ENCODE measurements around the gene UBA3. TPM values are rescaled to one million over a fixed set of nuclear protein-coding genes. Genes with fewer than 3 reads are reported as not detected.

The UBA3 gene
- total RNA-seq, 2 experiments from 2014 or later, result 64.1 to 74.3 TPM

GRCh38 chr3:69088063-69088462, 7.9 kb upstream of the UBA3 start:
- H3K27ac Mint-ChIP-seq, result peak overlapping the region; percentile 88
- H3K9me3 Mint-ChIP-seq, result no peaks in the 10 kb centered on the region
- H3K4me3 Mint-ChIP-seq, result peak overlapping the region; percentile 77
- no peaks in the 10 kb centered on the region for H3K27me3 Mint-ChIP-seq
- DNase-seq, result no peak
- peaks cover 41% of the 10 kb centered on the region for H3K36me3 Mint-ChIP-seq
- H3K4me1 Mint-ChIP-seq, result peaks cover 66% of the 10 kb centered on the region

DNA sequence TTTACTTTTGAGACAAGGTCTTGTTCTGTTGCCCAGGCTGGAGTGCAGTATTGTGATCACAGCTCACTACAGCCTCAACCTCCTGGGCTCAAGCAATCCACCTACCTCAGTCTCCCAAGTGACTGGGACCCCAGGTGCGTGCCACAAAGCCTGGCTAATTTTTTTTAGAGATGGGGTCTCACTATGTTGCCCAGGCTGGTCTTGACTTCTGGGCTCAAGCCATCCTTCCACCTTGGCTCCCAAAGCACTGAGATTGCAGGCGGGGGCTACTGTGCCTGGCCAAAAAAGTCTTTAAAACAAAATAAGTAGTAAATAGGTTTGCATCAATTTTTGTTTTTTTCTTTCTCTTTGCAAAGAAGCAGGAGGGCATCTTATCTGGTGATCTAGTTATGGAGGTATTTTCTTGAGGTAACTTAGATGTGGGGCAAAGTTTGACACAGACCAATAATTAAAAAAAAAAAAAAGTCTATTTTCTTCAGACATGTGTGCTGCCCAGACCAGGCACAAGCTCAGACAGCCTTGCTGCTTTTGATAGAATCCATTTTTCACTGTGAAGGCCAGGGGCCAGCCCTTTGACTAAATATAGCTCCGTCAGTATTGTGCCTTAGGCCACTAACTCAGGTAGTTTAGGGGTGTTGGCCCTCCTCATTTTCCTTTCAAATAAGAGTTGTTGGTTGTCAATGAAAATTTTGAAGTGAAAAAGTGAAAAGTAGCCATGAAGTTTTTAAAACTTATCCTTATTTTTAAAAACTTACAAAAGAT, 7.0 kb upstream of the UBA3 start:
- Mint-ChIP-seq H3K27ac (peak overlapping the region; percentile 78), H3K9me3 (no peaks in the 10 kb centered on the region), H3K36me3 (peaks cover 37% of the 10 kb centered on the region), H3K4me3 (peak overlapping the region; percentile 72), H3K27me3 (no peaks in the 10 kb centered on the region), H3K4me1 (peaks cover 68% of the 10 kb centered on the region)
- no peak for DNase-seq

GRCh38 chr3:69085833-69086722, 5.9 kb upstream of the UBA3 start:
- Mint-ChIP-seq H3K4me1 (peaks cover 70% of the 10 kb centered on the region), H3K36me3 (peaks cover 34% of the 10 kb centered on the region), H3K9me3 (no peaks in the 10 kb centered on the region), H3K27ac (peak overlapping the region; percentile 97), H3K27me3 (no peaks in the 10 kb centered on the region), H3K4me3 (peak overlapping the region; percentile 97)
- DNase-seq, result peak; percentile 81

DNA sequence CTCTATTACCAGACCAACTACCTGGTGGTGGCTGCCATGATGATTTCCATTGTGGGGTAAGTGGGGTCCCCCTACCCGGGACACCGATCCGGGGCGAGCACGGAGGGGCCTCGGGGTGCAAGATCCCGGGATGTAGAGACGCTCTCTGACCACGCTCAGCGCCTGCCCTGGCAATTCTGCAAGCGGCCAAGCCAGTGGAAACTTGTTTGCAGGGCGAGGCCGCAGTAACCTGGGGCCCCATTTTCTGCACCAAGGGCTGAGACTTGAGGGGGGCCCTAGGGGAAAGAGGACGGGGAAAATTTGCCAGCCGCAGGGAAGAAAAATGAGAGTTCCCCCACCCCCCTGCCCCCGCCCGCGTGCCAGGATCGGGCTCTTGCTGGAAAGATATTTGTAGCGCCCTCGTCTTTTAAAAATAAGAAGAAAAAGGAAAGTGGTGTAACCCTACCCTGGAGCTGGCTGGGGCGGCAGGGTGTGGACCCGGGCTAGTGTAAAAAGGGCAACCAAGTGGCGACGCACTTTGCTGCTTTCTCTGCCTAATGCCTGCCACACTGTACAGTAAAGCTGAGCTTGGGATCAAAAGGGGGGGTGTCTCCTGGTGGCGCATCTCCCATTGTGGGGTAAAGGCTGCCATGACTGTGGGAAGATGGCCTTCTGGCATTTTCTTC, 5.1 kb upstream of the UBA3 start:
- H3K36me3 Mint-ChIP-seq, result peaks cover 28% of the 10 kb centered on the region
- H3K9me3 Mint-ChIP-seq, result no peaks in the 10 kb centered on the region
- H3K27me3 Mint-ChIP-seq, result no peaks in the 10 kb centered on the region
- peak overlapping the region; percentile 97 for H3K4me3 Mint-ChIP-seq
- peaks cover 70% of the 10 kb centered on the region for H3K4me1 Mint-ChIP-seq
- peak; percentile 42 for DNase-seq
- peak overlapping the region; percentile 97 for H3K27ac Mint-ChIP-seq

DNA sequence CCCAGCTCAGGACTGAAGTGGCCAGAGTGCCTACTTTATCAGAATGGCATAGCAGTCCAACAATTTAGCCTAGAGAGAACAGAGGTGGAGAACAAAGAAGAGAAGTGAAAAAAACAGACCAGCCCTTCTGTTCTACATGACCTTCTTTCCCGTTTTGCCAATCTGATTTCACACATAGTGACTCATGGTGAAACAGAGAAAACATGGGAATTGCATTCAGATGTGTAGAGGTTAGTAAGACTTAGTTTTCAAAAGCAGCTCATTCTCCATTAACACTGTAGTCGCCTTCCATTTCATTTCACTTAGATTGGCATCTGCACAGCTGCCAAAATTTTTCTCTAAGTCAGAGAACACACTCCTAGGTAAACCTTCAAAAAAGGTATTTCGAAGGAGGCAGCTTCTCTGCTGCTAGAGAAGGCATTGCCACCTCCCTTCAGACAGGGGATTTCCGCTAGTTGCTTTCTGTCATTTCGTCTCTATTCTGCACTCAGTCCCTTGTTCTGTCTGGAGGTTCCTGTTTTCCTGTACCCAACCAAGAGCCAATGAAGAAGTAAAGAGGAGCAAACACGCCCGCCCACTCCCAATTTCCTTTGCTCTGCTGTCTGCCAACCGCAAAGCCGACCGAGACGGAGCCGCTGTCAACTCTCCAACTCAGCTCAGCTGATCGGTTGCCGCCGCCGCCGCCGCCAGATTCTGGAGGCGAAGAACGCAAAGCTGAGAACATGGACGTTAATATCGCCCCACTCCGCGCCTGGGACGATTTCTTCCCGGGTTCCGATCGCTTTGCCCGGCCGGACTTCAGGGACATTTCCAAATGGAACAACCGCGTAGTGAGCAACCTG, 4.4 kb upstream of the UBA3 start, which contains the start of gene ARL6IP5:
ARL6IP5 (plus strand) TSS at position 612 of the 842 bp plus-strand sequence; CDS start at position 723, 111 bp downstream.
- peak; percentile 91 for DNase-seq
- peaks cover 63% of the 10 kb centered on the region for H3K4me1 Mint-ChIP-seq
- peaks cover 21% of the 10 kb centered on the region for H3K36me3 Mint-ChIP-seq
- H3K27ac Mint-ChIP-seq, result peak within 1 kb of the TSS; percentile 97
- H3K27me3 Mint-ChIP-seq, result no peaks in the 10 kb centered on the region
- peak within 1 kb of the TSS; percentile 97 for H3K4me3 Mint-ChIP-seq
- no peaks in the 10 kb centered on the region for H3K9me3 Mint-ChIP-seq

DNA sequence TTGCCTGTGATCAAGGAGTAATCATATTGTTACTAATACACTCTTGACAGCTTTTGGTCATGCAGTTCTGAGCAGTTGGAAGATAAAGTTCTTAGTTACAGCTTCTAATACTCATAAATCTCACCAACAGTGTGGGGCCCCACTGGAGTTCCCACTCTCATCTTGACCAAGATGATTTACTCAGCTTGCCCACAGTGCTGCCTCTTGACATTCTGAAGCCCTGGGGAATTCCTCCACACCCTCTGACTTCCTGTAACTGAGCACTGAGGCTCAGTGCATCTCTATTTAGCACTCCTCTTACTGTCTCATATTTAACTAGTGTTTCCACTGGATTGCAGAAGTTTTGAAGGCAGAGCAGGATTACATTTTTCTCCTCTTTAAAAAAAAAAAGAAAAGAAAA, 2.6 kb upstream of the UBA3 start:
- DNase-seq, result peak; percentile 70
- peak overlapping the region; percentile 61 for H3K4me3 Mint-ChIP-seq
- no peaks in the 10 kb centered on the region for H3K9me3 Mint-ChIP-seq
- H3K4me1 Mint-ChIP-seq, result peaks cover 64% of the 10 kb centered on the region
- H3K27ac Mint-ChIP-seq, result peak overlapping the region; percentile 97
- H3K27me3 Mint-ChIP-seq, result no peaks in the 10 kb centered on the region
- peaks cover 14% of the 10 kb centered on the region for H3K36me3 Mint-ChIP-seq

DNA sequence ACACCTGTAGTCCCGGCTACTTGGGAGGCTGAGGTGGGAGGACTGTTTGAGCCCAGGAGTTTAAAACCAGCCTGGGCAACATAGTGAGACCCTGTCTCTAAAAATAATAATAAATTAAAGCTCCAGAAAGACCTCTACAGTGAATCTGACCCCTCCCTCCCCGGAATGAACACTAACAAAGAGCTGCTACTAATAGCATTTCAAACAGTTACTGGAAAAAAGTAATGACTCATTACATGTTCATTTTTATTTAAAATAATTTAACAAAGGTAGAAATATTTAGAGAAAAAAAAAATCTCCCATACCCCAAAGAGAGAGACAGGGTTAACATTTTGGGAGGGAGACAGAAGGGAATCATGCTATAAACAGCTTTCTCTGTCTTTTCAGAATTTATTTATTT, 2.2 kb upstream of the UBA3 start:
- Mint-ChIP-seq H3K27me3 (no peaks in the 10 kb centered on the region), H3K4me1 (peaks cover 64% of the 10 kb centered on the region), H3K27ac (peak overlapping the region; percentile 97), H3K9me3 (no peaks in the 10 kb centered on the region), H3K36me3 (peaks cover 14% of the 10 kb centered on the region), H3K4me3 (peak overlapping the region; percentile 61)
- DNase-seq, result no peak

GRCh38 chr3:69081583-69082262, 1.6 kb upstream of the UBA3 start:
- Mint-ChIP-seq H3K4me1 (peaks cover 64% of the 10 kb centered on the region), H3K27ac (peak overlapping the region; percentile 97), H3K36me3 (peaks cover 12% of the 10 kb centered on the region), H3K9me3 (no peaks in the 10 kb centered on the region), H3K4me3 (peak overlapping the region; percentile 22), H3K27me3 (no peaks in the 10 kb centered on the region)
- no peak for DNase-seq

DNA sequence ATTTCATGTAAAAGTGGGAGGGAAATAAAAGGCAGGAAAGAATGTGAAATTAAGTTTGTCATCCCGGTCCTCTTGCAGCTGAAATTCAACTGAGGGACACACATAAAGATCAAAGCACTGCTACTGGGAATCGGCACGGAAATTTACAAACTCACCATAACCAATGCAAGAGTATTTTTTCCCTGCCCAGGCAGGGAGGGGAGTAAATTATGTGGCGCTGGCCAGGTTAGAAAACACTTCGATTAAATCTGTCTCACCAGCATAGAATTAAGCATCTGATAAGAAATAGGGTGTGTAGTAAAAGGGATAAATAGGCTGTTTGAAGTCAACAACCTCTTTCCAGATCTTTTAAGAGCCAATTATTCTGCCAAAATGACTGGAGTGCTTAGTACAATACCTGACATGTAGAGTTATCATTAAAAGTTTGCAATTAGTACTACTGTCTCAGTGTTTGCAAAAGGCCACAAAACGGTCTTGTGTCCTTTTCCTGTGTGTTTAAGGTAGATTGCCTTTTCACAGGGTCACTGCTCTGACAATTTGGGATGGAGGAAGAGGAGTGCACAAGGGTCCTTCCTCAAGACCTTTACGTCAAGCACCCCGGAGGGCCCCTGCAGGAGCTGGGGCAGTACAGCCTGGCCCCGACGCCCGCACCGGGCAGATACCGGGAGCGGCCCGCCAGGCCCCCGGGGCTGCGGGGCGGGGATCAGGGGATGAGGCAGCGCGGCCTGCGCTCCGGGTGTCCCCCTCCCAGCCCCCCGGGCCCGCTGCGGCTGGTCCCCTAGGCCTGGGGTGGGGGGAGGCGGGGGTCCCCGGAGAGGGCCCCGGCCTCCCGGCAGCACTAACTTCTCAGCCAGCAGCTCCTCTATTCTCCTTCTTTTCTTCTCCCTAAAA, 651 bp downstream of the UBA3 start:
- Mint-ChIP-seq H3K27me3 (no peaks in the 10 kb centered on the region), H3K36me3 (peaks cover 5% of the 10 kb centered on the region), H3K27ac (peak overlapping the region; percentile 80), H3K4me3 (peak overlapping the region; percentile 79), H3K4me1 (peaks cover 63% of the 10 kb centered on the region), H3K9me3 (no peaks in the 10 kb centered on the region)
- DNase-seq, result peak; percentile 37

DNA sequence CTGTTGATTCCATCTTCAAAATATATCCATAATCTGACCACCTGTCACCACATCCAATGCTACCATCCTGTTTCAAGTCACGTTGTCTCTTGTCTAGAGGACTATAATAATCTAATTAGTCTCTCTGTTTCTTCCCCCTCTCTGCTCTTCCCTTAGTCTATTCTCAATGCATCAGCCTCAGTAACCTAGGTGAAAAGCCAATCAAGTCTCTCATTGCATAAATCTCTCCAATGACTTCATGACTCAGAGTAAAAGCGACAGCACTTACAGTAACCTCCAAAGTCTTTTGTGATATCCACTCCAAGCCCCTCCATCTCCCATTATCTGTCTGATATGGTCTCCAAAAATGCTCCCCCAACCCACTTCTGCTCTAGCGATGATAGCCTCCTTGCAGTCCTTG, 7.2 kb downstream of the UBA3 start:
- H3K36me3 Mint-ChIP-seq, result peaks cover 24% of the 10 kb centered on the region
- DNase-seq, result no peak
- no peak overlapping the region for H3K4me3 Mint-ChIP-seq
- H3K9me3 Mint-ChIP-seq, result no peaks in the 10 kb centered on the region
- H3K27ac Mint-ChIP-seq, result no peak overlapping the region
- H3K4me1 Mint-ChIP-seq, result peaks cover 24% of the 10 kb centered on the region
- H3K27me3 Mint-ChIP-seq, result no peaks in the 10 kb centered on the region

DNA sequence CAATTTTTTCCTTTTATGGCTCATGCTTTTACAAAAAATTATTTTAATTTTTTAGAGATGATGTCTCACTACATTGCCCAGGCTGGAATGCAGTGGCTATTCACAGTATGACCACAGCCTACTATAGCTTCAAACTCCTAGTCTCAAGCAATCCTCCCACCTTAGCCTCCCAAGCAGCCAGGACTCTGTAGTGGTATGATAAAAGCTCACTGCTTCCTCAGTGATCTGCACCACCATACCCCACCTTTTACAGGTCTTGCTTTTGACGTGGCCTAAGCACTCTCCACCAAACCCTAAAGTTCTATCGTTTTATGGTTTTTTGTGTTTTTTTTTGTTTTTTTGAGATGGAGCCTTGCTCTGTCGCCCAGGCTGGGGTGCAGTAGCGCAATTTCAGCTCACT, 14.0 kb downstream of the UBA3 start:
- no peak for DNase-seq
- Mint-ChIP-seq H3K36me3 (peaks cover 28% of the 10 kb centered on the region), H3K4me3 (no peak overlapping the region), H3K4me1 (peaks cover 34% of the 10 kb centered on the region), H3K27ac (peak overlapping the region; percentile 74), H3K27me3 (no peaks in the 10 kb centered on the region), H3K9me3 (peaks cover 2% of the 10 kb centered on the region)

DNA sequence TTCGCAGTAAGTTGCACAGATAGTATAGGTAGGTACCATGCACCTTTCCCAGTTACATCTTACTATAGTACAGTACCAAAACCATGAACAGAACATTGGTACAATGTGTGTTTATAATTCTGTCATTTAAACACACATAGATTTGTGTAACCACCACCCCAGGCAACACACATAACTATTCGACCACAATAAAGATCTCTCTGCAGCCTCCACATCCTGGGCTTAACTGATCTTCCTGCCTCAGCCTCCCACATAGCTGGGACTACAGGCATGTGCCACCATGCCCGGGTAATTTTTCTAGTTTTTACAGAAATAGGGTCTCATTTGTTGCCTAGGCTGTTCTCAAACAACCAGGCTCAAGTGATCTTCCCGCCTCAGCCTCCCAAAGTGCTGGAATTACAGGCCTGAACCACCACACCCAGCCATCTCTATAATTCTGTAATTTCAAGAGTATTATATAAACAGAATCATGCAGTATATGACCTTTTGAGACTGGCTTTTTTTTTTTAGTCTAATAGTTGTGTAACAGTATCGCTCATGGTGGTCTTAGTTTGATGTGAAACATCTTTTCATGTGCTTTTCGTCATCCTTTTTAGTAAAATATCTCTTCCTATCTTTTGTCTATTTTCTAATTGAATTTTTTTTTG, 14.7 kb downstream of the UBA3 start:
- peaks cover 34% of the 10 kb centered on the region for H3K36me3 Mint-ChIP-seq
- DNase-seq, result no peak
- no peaks in the 10 kb centered on the region for H3K27me3 Mint-ChIP-seq
- peaks cover 2% of the 10 kb centered on the region for H3K9me3 Mint-ChIP-seq
- H3K4me1 Mint-ChIP-seq, result peaks cover 34% of the 10 kb centered on the region
- peak overlapping the region; percentile 74 for H3K27ac Mint-ChIP-seq
- peak overlapping the region; percentile 6 for H3K4me3 Mint-ChIP-seq

- Mint-ChIP-seq H3K4me1 (peaks cover 46% of the 10 kb centered on the region), H3K27ac (no peak overlapping the region), H3K9me3 (peaks cover 7% of the 10 kb centered on the region), H3K36me3 (peaks cover 49% of the 10 kb centered on the region), H3K27me3 (no peaks in the 10 kb centered on the region), H3K4me3 (no peak overlapping the region)
- DNase-seq, result no peak
Observed at GRCh38 chr3:69063636-69064035, 16.5 kb downstream of the UBA3 start.

Data from activated naive CD8-positive, alpha-beta T cell treated with anti-CD3 and anti-CD28 coated beads for 36 hours (primary cell).